Cardiac muscle cell (in vitro differentiated cells and primary cell): ENCODE data around the gene DRC3. TPM values are rescaled to one million over a fixed set of nuclear protein-coding genes. Genes with fewer than 3 reads are reported as not detected.

Source experiments
- DNase-seq, 2 donors: peaks; one replicate each; pipeline versions ENCODE4 v3.0.0 to v3.0.0-alpha.2; 2010 to 2017; ENCODE audit warnings: low read depth in 1 of 2, low spot score in 1 of 2
- H3K27ac ChIP-seq: fragments of 200-600 bp; sonication (generic); 2 replicates; pipeline ENCODE4 v1.5.1; 2016
- H3K27me3 ChIP-seq: fragments of 200-600 bp; sonication (generic); 2 replicates; pipeline ENCODE4 v1.6.0; 2016; ENCODE audit warnings: control low read depth
- H3K36me3 ChIP-seq: fragments of 200-600 bp; sonication (generic); 2 replicates; pipeline ENCODE4 v1.5.1; 2016; ENCODE audit warnings: control low read depth
- H3K4me1 ChIP-seq: fragments of 200-600 bp; sonication (generic); 2 replicates; pipeline ENCODE4 v1.8.1; 2017; ENCODE audit warnings: low read depth, mild to moderate bottlenecking, mixed run types
- H3K4me3 ChIP-seq: fragments of 200-600 bp; sonication (generic); 2 replicates; pipeline ENCODE4 v1.5.1; 2016; ENCODE audit warnings: mild to moderate bottlenecking
- H3K9me3 ChIP-seq: fragments of 200-600 bp; sonication (generic); 2 replicates; pipeline ENCODE4 v1.5.1; 2017; ENCODE audit warnings: low read depth, mild to moderate bottlenecking, control low read depth
- polyA plus RNA-seq: library from polyadenylated mRNA; unstranded; fragments of >200 nt; fragmentation: Nextera tagmentation; extraction: Ambion mirVana; gene quantifications from 2 replicates; pipeline ENCODE4 v1.2.1, GENCODE V29; 2016
- total RNA-seq: library from RNA; depleted of rRNA; stranded (reverse); fragments of >200 nt; gene quantifications from 2 replicates; pipeline ENCODE4 v1.2.3, GENCODE V29; 2016
- TF ChIP-seq, protein P1 (sequence below): IDR thresholded peaks from 2 replicates; pipeline ENCODE4 v1.5.1; 2012; ENCODE audit warnings: low read depth, mild to moderate bottlenecking, low read length

The DRC3 gene
- total and polyA plus RNA-seq, 2 experiments from 2014 or later: 0.21 to 4.1 TPM

DNA sequence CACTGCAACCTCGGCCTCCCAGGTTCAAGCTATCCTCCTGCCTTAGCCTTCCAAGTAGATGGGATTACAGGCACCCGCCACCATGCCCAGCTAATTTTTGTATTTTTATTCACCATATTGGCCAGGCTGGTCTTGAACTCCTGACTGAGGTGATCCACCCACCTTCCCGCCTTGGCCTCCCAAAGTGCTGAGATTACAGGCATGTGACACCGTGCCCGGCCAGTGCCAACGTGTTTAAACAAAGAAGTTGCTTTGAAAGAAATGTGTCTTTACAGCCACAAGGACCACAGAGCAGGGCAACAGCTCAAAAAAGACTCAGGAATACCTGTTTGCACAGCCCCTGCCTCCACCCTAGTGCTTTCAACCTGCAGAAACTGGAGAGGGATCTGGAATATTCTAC lies 41.3 kb downstream of the DRC3 start:
- H3K27ac ChIP-seq: no peak overlapping the region
- no peaks in the 10 kb centered on the region for H3K9me3 ChIP-seq
- TF ChIP-seq, protein P1, sequence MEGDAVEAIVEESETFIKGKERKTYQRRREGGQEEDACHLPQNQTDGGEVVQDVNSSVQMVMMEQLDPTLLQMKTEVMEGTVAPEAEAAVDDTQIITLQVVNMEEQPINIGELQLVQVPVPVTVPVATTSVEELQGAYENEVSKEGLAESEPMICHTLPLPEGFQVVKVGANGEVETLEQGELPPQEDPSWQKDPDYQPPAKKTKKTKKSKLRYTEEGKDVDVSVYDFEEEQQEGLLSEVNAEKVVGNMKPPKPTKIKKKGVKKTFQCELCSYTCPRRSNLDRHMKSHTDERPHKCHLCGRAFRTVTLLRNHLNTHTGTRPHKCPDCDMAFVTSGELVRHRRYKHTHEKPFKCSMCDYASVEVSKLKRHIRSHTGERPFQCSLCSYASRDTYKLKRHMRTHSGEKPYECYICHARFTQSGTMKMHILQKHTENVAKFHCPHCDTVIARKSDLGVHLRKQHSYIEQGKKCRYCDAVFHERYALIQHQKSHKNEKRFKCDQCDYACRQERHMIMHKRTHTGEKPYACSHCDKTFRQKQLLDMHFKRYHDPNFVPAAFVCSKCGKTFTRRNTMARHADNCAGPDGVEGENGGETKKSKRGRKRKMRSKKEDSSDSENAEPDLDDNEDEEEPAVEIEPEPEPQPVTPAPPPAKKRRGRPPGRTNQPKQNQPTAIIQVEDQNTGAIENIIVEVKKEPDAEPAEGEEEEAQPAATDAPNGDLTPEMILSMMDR: no peak
- no peaks in the 10 kb centered on the region for H3K36me3 ChIP-seq
- no peak for DNase-seq
- H3K27me3 ChIP-seq: no peaks in the 10 kb centered on the region
- peaks cover 26% of the 10 kb centered on the region for H3K4me1 ChIP-seq
- H3K4me3 ChIP-seq: no peak overlapping the region

DNA sequence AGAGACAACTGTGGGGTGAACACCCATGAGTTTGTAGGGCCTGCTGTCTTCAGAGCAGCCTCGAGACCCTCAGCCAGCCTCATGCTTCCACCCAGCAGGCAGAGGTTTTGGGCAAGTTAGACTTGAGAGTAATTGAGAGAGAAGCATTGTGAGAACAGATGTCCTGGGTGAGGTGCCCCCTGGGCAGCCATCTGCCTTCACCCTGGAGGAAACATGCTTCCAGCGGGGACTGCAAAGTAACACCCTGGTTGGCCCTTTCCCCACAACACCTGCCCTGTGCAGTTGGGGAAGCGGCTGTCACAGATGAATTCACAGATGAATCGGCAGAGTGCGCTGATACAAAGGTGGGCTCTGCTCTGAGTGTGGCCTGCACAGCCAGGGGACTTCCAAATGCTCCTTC lies 42.9 kb downstream of the DRC3 start:
- H3K36me3 ChIP-seq: no peaks in the 10 kb centered on the region

DNA sequence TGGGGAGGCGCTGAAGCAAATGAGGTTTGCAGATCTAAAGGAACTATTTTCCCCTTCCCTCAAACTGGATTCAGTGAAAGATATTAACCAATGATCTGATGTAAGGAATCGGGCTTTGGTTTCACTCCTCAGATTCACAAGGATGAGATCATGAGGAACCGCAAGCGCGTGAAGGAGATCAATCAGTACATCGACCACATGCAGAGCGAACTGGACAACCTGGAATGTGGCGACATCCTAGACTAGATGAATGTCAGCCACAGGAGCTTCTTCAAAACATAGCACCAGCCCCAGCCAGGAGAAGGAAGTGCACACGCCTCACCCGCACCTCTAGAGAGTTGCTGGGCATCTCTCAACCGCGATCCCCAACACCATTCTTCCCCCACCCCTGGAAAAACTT lies 43.8 kb downstream of the DRC3 start:
- no peak overlapping the region for H3K4me3 ChIP-seq
- DNase-seq: no peak
- H3K4me1 ChIP-seq: peaks cover 15% of the 10 kb centered on the region
- TF ChIP-seq, protein P1: no peak
- no peaks in the 10 kb centered on the region for H3K27me3 ChIP-seq
- no peaks in the 10 kb centered on the region for H3K9me3 ChIP-seq
- no peaks in the 10 kb centered on the region for H3K36me3 ChIP-seq
- no peak overlapping the region for H3K27ac ChIP-seq

More for the DNA sequence above, 42.9 kb downstream of the DRC3 start:
- Histone ChIP-seq H3K4me3 (no peak overlapping the region), H3K27me3 (no peaks in the 10 kb centered on the region), H3K4me1 (peaks cover 15% of the 10 kb centered on the region), H3K27ac (no peak overlapping the region), H3K9me3 (no peaks in the 10 kb centered on the region)
- TF ChIP-seq, protein P1: no peak
- DNase-seq: no peak

DNA sequence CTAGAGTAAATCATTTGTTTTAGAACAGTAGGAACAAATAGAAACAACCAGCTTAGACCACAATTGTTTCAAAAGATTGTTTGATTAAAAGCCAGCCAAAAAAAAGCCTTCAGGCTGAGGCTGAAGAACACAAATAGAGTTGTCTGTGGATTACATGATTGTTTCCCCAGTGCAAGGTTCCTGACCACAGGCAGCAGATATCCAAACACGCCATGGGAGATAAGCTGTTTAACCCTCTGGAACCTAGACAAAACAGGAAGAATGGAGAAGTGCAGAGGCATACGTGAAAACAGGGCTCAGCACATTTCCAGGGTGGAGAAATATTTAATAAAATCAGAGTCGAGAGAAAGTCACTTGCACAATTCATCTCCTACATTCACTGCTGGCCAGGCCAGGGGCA lies 45.3 kb downstream of the DRC3 start:
- no peaks in the 10 kb centered on the region for H3K9me3 ChIP-seq
- TF ChIP-seq, protein P1: no peak
- H3K4me3 ChIP-seq: no peak overlapping the region
- H3K27me3 ChIP-seq: no peaks in the 10 kb centered on the region
- H3K27ac ChIP-seq: peak overlapping the region; percentile 66
- no peaks in the 10 kb centered on the region for H3K36me3 ChIP-seq
- H3K4me1 ChIP-seq: peaks cover 15% of the 10 kb centered on the region
- peak in 1 of 2 donors; percentile 88 for DNase-seq

DNA sequence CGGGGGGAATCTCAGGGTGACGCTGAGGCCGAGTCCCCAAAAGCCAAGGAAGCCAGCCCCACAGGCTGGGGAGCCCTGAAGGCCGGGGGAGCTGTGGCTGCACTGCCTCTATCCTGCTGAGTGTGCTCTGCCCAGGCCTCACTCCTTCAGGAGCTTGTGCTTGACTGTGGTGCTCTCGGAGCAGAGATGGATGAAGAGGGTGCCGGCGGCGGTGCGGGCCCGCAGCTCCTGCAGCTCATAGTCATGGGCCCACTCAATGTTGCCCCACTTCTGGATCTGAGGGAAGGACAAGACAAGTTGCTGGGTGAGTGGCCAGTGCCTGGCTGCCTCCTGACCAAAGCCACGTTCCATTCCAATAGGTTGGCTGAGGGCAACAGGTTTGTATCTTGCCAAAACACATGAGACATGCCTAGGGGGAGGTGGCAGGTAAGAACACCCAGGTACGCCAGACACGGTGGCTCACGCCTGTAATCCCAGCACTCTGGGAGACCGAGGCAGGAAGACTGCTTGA lies 45.8 kb downstream of the DRC3 start:
- Histone ChIP-seq H3K4me3 (no peak overlapping the region), H3K36me3 (no peaks in the 10 kb centered on the region), H3K27me3 (no peaks in the 10 kb centered on the region), H3K4me1 (peaks cover 15% of the 10 kb centered on the region), H3K27ac (peak overlapping the region; percentile 66), H3K9me3 (no peaks in the 10 kb centered on the region)
- no peak for DNase-seq
- TF ChIP-seq, protein P1: no peak

DNA sequence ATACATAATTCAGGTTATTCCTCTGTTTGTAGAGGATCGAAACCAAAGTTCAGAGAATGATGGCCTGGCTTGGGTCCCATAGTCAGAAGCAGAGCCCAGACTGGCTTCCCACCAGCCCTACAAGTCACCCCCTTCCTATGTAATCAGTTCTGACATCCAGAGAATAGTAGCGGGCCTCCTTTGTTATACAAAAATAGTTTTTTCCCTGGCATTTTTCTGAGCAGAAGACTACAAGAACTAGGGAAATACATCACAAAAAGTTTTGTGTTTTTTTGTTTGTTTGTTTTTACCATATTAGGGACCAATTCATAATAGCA lies 47.1 kb downstream of the DRC3 start:
- Histone ChIP-seq H3K36me3 (no peaks in the 10 kb centered on the region), H3K27me3 (no peaks in the 10 kb centered on the region), H3K4me1 (peaks cover 15% of the 10 kb centered on the region), H3K4me3 (no peak overlapping the region), H3K27ac (no peak overlapping the region), H3K9me3 (no peaks in the 10 kb centered on the region)
- no peak for DNase-seq
- TF ChIP-seq, protein P1: no peak
